GM18505 (cell line): ENCODE data around the gene ZNF681.

Experiments
- ATAC-seq: cut with Tn5 transposase; IDR thresholded peaks from one replicate; pipeline ENCODE4 v1.9.1; 2021; ENCODE audit not compliant: unreplicated experiment
- POLR2A ChIP-seq: IDR thresholded peaks from 4 replicates; pipeline ENCODE4 v1.6.1; 2011; ENCODE audit warnings: borderline replicate concordance; ENCODE audit not compliant: insufficient read depth, insufficient read length; ENCODE audit errors: extremely low read depth

The ZNF681 gene

GRCh38 chr19:23758187-23759074 lies at the start of gene ZNF681:
TSS of gene ZNF681 (minus strand) at chr19:23758891. CDS start at chr19:23758749, 142 bp downstream.
- ATAC-seq = peak; percentile 88
- TF ChIP-seq POLR2A = peak; percentile 80

GRCh38 chr19:23804676-23805075 lies 46.0 kb upstream of the ZNF681 start:
- ATAC-seq = no peak
- no peak for TF ChIP-seq POLR2A

- TF ChIP-seq POLR2A = no peak
- no peak for ATAC-seq
These were observed 43.6 kb upstream of the ZNF681 start for GRCh38 chr19:23802290-23802689.

GRCh38 chr19:23801803-23802202 lies 43.1 kb upstream of the ZNF681 start:
- ATAC-seq = no peak
- no peak for TF ChIP-seq POLR2A

GRCh38 chr19:23800868-23801267 lies 42.2 kb upstream of the ZNF681 start:
- no peak for ATAC-seq

GRCh38 chr19:23800271-23800670 lies 41.6 kb upstream of the ZNF681 start:
- ATAC-seq = no peak
- TF ChIP-seq POLR2A = no peak

More at GRCh38 chr19:23800868-23801267, 42.2 kb upstream of the ZNF681 start:
- TF ChIP-seq POLR2A = no peak

GRCh38 chr19:23799321-23799720 lies 40.6 kb upstream of the ZNF681 start:
- ATAC-seq = no peak
- TF ChIP-seq POLR2A = no peak

- ATAC-seq = no peak
- TF ChIP-seq POLR2A = no peak
These were observed 36.8 kb upstream of the ZNF681 start for GRCh38 chr19:23795462-23795861.

- no peak for ATAC-seq
- no peak for TF ChIP-seq POLR2A
These were observed 34.1 kb upstream of the ZNF681 start for GRCh38 chr19:23792784-23793183.

GRCh38 chr19:23790641-23791488 lies 32.2 kb upstream of the ZNF681 start:
- no peak for ATAC-seq
- no peak for TF ChIP-seq POLR2A

- no peak for ATAC-seq
- no peak for TF ChIP-seq POLR2A
These were observed 30.6 kb upstream of the ZNF681 start for GRCh38 chr19:23789246-23789645.

- TF ChIP-seq POLR2A = no peak
- ATAC-seq = no peak
These were observed 29.7 kb upstream of the ZNF681 start for GRCh38 chr19:23788411-23788810.

GRCh38 chr19:23787106-23787505 lies 28.4 kb upstream of the ZNF681 start:
- no peak for TF ChIP-seq POLR2A
- ATAC-seq = no peak
